Suprapubic skin (tissue), 4 donors: ENCODE data around the gene CACNA1G. TPM values are rescaled to one million over a fixed set of nuclear protein-coding genes. Genes with fewer than 3 reads are reported as not detected.

Source experiments
- DNase-seq, 2 donors: peaks; one replicate each; pipeline ENCODE4 v3.0.0-alpha.2; 2019; ENCODE audit warnings: low spot score in 2 of 2
- H3K27ac ChIP-seq: fragments of 200-600 bp; sonication (generic); one replicate; pipeline ENCODE4 v1.5.1; 2019
- H3K27me3 ChIP-seq: fragments of 200-600 bp; sonication (generic); one replicate; pipeline ENCODE4 v1.5.1; 2019
- H3K36me3 ChIP-seq: fragments of 200-600 bp; sonication (generic); one replicate; pipeline ENCODE4 v1.5.1; 2019
- H3K4me1 ChIP-seq: fragments of 200-600 bp; sonication (generic); one replicate; pipeline ENCODE4 v1.5.1; 2019
- H3K4me3 ChIP-seq: fragments of 200-600 bp; sonication (generic); one replicate; pipeline ENCODE4 v1.5.1; 2019; ENCODE audit warnings: mild to moderate bottlenecking
- H3K9me3 ChIP-seq: fragments of 200-600 bp; sonication (generic); one replicate; pipeline ENCODE4 v1.5.1; 2019
- EP300 ChIP-seq: sonication (generic); formaldehyde crosslinking; IDR thresholded peaks from one replicate; pipeline ENCODE4 v1.6.1; 2017; ENCODE audit warnings: antibody characterized with exemption
- POLR2A ChIP-seq, 2 donors: fragments of 450-650 bp; IDR thresholded peaks; one replicate each; pipeline ENCODE4 v1.6.1; 2017; ENCODE audit warnings: antibody characterized with exemption in 2 of 2, mild to moderate bottlenecking in 2 of 2, moderate library complexity in 2 of 2
- POLR2AphosphoS5 ChIP-seq, 3 donors: sonication (generic); formaldehyde crosslinking; IDR thresholded peaks; one replicate each; pipeline ENCODE4 v1.6.1; 2017; ENCODE audit warnings: antibody characterized with exemption in 3 of 3
- WGBS: methylation state at CpG from one replicate; pipeline ENCODE4 v1.1.5; 2018; 5-methylcytosine and 5-hydroxymethylcytosine counted together
- total RNA-seq, 4 donors: library from RNA; depleted of rRNA; stranded (reverse); fragments of >200 nt; gene quantifications; one replicate each; pipeline ENCODE4 v1.1.0, GENCODE V29; 2016
- TF ChIP-seq, protein P1 (sequence below), 2 donors: fragments of 200-600 bp in 1 of 2; fragments of 450-650 bp in 1 of 2; sonication (generic) in 1 of 2; IDR thresholded peaks; one replicate each; pipeline ENCODE4 v1.5.1; 2016 to 2019; ENCODE audit warnings: antibody characterized with exemption in 2 of 2, mild to moderate bottlenecking in 1 of 2, moderate library complexity in 1 of 2

Gene CACNA1G
- total RNA-seq, 4 donors from 2014 or later = 1.1 to 9.9 (median 2.7) TPM

DNA sequence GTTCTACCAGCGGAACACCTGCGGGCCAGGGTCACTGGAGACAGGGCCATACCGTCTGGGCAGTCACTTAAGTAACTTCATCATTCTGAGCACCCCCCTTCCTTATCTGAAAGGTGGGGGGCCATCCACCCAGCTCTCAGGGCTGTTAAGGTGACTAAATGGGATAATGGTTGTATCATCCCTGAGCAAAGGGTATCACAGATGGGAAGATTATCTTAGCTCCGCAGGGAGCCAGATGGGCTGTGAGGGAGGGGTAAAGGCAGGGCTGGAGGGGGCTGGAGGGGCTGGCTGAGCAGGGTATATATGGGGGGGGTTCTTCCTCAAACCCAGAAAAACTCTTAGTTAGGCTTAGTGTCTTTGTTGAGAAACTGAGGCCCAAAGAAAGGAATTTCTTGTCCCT is 2.9 kb upstream of the CACNA1G start:
- Histone ChIP-seq H3K9me3 (no peaks in the 10 kb centered on the region), H3K36me3 (peaks cover 10% of the 10 kb centered on the region), H3K27me3 (peaks cover 38% of the 10 kb centered on the region), H3K4me1 (peaks cover 50% of the 10 kb centered on the region), H3K4me3 (no peak overlapping the region), H3K27ac (no peak overlapping the region)
- WGBS = 85% methylated on average over 4 of the region's 4 CpGs
- DNase-seq = no peak
- TF ChIP-seq POLR2A (IDR thresholded peaks at IDR 0.05) (no peak), EP300 (no peak), POLR2AphosphoS5 (IDR thresholded peaks at IDR 0.05) (no peak)

DNA sequence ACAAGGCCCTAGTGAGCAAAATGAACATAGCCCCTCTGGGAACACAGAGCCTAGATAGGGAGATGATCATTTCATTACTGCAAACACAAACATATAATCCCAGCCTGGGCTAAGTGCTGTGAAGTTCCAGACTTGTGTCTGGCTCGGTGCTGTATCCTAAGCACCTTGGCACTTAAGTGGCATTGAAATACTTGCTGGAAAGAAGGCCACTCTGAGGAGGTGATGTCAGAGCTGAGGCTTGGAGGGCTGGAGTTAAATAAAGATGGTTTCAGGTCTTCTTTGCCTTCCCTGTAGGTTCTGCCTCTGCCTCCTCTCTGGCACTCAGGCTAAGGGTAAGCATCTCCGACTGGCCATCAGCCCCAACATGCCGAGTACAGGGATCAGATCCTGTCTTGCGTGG is 2.4 kb upstream of the CACNA1G start:
- 63% methylated on average over 4 of the region's 4 CpGs for WGBS

DNA sequence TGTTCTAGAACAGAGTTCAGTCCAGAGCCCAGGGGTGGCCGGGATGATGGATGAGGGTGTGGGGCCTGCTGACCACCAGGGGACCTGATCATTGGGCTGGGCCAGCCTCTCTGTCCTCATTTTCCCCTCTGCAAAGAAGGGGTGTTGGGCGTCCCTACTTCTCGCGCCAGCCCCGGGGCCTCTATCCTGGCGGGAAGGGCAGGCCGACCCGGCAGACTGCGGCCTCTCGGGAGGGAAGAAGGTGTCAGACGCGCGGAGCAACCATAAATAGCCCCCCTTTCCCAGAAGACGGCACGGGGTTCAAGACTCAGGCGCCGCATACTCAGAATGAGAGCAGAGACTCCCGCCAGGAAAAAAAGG is 2.0 kb upstream of the CACNA1G start:
- H3K27ac ChIP-seq = no peak overlapping the region
- TF ChIP-seq POLR2AphosphoS5 (IDR thresholded peaks at IDR 0.05) (no peak), EP300 (no peak), POLR2A (IDR thresholded peaks at IDR 0.05) (no peak)
- TF ChIP-seq, protein P1, sequence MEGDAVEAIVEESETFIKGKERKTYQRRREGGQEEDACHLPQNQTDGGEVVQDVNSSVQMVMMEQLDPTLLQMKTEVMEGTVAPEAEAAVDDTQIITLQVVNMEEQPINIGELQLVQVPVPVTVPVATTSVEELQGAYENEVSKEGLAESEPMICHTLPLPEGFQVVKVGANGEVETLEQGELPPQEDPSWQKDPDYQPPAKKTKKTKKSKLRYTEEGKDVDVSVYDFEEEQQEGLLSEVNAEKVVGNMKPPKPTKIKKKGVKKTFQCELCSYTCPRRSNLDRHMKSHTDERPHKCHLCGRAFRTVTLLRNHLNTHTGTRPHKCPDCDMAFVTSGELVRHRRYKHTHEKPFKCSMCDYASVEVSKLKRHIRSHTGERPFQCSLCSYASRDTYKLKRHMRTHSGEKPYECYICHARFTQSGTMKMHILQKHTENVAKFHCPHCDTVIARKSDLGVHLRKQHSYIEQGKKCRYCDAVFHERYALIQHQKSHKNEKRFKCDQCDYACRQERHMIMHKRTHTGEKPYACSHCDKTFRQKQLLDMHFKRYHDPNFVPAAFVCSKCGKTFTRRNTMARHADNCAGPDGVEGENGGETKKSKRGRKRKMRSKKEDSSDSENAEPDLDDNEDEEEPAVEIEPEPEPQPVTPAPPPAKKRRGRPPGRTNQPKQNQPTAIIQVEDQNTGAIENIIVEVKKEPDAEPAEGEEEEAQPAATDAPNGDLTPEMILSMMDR (IDR thresholded peaks at IDR 0.05) = no peak
- 29% methylated on average over 17 of the region's 18 CpGs for WGBS
- H3K4me1 ChIP-seq = peaks cover 58% of the 10 kb centered on the region
- H3K36me3 ChIP-seq = peaks cover 10% of the 10 kb centered on the region
- H3K9me3 ChIP-seq = no peaks in the 10 kb centered on the region
- H3K27me3 ChIP-seq = peaks cover 48% of the 10 kb centered on the region
- H3K4me3 ChIP-seq = peak overlapping the region; percentile 71
- DNase-seq = no peak

More for the DNA sequence above, 2.4 kb upstream of the CACNA1G start:
- H3K4me1 ChIP-seq = peaks cover 53% of the 10 kb centered on the region
- peaks cover 43% of the 10 kb centered on the region for H3K27me3 ChIP-seq
- H3K36me3 ChIP-seq = peaks cover 10% of the 10 kb centered on the region
- H3K4me3 ChIP-seq = no peak overlapping the region
- DNase-seq = no peak
- no peak overlapping the region for H3K27ac ChIP-seq
- no peaks in the 10 kb centered on the region for H3K9me3 ChIP-seq
- TF ChIP-seq EP300 = no peak
- no peak for TF ChIP-seq POLR2A (IDR thresholded peaks at IDR 0.05)
- TF ChIP-seq, protein P1 (IDR thresholded peaks at IDR 0.05) = no peak
- TF ChIP-seq POLR2AphosphoS5 (IDR thresholded peaks at IDR 0.05) = no peak

DNA sequence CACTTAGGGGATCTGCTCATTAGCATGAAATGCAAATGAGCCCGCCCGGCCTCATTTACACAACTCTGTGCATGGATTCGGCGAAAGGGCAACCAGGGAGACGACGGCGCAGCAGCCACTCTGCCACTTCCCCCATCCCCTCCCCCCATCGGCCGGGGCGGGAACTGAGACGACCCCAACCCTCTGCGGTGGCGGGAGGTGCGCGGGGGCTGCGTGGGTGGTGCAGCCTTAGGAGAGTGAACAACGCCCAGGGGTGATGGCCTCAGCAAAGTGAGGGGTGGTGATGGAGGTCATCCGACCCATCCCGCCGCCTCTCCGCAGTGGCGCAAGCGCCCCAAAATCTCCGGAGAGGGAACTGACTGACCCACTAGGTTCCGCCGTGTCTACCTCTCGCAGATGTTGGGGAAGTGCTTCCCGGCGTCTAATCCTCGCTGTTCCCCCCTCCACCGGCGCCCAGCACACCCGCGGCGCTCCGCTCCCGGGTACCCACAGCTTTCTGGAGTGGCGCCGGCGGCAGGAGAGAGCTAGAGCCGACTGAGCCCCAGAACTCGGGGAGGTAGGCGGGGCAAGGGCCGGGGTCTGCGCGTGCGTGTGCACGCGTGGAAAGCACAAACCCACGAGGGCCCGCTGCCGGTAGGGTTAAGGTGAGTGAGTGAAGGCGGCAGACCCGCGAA is 1.4 kb upstream of the CACNA1G start:
- Histone ChIP-seq H3K9me3 (no peaks in the 10 kb centered on the region), H3K27me3 (peaks cover 48% of the 10 kb centered on the region), H3K4me1 (peaks cover 58% of the 10 kb centered on the region), H3K36me3 (peaks cover 10% of the 10 kb centered on the region), H3K27ac (no peak overlapping the region), H3K4me3 (peak overlapping the region; percentile 71)
- no peak for TF ChIP-seq EP300
- no peak for TF ChIP-seq POLR2A (IDR thresholded peaks at IDR 0.05)
- TF ChIP-seq POLR2AphosphoS5 (IDR thresholded peaks at IDR 0.05) = no peak
- TF ChIP-seq, protein P1 (IDR thresholded peaks at IDR 0.05) = no peak
- 9% methylated on average over 26 of the region's 55 CpGs for WGBS
- no peak for DNase-seq

DNA sequence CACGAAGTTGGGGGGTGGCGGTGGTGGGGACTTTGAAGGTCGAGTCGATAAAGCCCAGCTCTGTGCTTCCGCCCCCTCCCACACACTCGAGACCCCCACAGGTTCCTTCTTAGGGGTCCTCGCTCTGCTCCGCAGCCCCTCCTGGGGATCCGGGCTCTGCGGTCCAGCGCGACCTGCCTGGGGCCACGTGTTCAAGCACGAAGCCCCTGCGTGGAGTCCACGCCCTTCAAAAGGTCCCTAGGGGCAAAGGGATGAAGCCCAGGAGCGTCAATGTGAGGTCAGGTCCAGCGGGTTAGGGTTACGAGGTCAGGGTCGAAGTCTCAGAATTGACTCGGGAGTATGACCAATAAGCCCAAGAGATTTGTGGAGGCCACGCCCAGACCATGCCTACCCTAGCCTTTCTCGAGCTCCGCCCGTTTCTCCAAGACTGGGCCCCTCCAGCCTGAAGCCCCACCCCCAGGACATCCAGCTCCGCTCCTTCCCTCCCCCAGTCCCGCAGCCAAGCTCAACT is 786 bp upstream of the CACNA1G start:
- peaks cover 48% of the 10 kb centered on the region for H3K27me3 ChIP-seq
- H3K36me3 ChIP-seq = peaks cover 10% of the 10 kb centered on the region
- TF ChIP-seq POLR2A (IDR thresholded peaks at IDR 0.05) = no peak
- TF ChIP-seq POLR2AphosphoS5 (IDR thresholded peaks at IDR 0.05) = no peak
- TF ChIP-seq EP300 = no peak
- TF ChIP-seq, protein P1 (IDR thresholded peaks at IDR 0.05) = no peak
- no peaks in the 10 kb centered on the region for H3K9me3 ChIP-seq
- H3K4me3 ChIP-seq = peak overlapping the region; percentile 71
- 2% methylated on average over 27 of the region's 27 CpGs for WGBS
- no peak overlapping the region for H3K27ac ChIP-seq
- peak in 1 of 2 donors; percentile 91 for DNase-seq
- H3K4me1 ChIP-seq = peaks cover 62% of the 10 kb centered on the region
